KBM-7 (cell line): ENCODE results near the gene PKN3.

Source experiments
- DNase-seq: peaks from one replicate; pipeline ENCODE4 v3.0.0-alpha.2; 2015
- in situ Hi-C: fragments of 300-500 bp; cut with MboI; formaldehyde crosslinking; loops from 2 replicates; pipeline ENCODE4 v1.14.3; 2020; ENCODE audit warnings: low sequenced_read_pairs, low pct_unique_long_range_greater_than_20kb, mixed read lengths

PKN3 gene

GRCh38 chr9:128729766-128730517, 27.6 kb downstream of the PKN3 start:
- no peak for DNase-seq

DNA sequence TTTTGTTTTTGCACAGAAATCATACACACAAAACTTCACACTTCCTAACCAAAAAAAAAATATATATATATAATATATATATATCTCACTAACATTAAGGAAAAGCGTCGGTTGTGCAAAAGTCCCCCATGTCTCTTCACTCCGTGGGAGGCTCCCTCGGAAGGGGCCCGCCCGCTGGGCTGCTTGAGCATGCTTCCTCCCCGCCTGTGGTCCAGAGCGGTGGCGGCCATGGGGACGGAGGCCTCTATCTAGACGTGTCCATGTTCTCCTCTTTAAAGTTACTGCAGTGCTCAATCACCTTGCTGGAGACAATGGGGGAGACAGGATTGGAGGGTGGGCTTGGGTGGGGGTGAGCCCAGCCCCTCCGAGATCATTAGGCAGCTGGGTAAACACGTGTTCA, 28.8 kb downstream of the PKN3 start:
- in situ Hi-C loops = no loop called here
- DNase-seq = no peak

More at GRCh38 chr9:128729766-128730517, 27.6 kb downstream of the PKN3 start:
- in situ Hi-C loops = no loop called here

- in situ Hi-C loops = no loop called here
These were observed 29.4 kb downstream of the PKN3 start for GRCh38 chr9:128731691-128732090.

DNA sequence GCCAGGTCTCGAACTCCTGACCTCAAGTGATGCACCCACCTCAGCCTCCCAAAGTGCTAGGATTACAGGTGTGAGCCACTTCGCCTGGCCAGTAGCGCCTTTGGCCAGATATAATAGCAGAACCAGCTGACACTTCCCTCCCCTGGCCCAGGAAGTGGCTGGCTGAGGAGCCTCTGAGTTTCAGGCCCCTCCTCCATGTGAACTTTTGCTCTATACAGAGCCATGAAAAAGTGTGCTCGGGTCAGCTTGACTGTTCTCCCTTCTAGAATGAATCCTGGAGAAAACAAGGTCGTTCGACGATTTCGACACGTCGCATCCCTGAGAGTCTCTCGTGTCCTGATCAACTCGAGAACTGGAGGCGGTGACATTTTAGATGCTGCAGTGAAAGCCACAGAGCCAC, 30.3 kb downstream of the PKN3 start:
- DNase-seq = no peak
- in situ Hi-C loops = no loop called here

More at GRCh38 chr9:128731691-128732090, 29.4 kb downstream of the PKN3 start:
- no peak for DNase-seq

- in situ Hi-C loops = no loop called here
- DNase-seq = peak; percentile 94
These were observed 31.0 kb downstream of the PKN3 start for GRCh38 chr9:128733256-128733655.

GRCh38 chr9:128735373-128735772, 33.1 kb downstream of the PKN3 start:
- in situ Hi-C loops = no loop called here

DNA sequence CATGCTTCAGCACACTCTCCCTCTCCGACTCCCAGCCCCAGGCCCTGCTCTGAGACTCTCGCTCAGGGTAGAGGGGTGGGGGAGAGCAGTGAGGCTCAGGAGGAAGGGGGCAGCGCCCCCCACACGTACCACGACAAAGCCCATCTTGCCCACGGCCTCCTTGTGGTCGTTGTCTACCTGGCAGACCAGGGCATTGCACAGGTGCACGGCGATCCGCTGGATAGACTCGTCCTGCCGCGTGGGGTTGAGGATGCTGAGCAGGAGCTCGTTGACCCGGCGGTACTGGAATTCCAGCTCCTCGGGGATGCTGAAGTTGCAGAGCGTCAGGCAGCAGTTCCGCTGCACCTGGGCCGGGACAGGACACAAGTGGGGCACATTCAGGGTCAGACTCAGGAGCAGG, 40.1 kb downstream of the PKN3 start:
- in situ Hi-C loops = no loop called here
- DNase-seq = no peak

More at GRCh38 chr9:128735373-128735772, 33.1 kb downstream of the PKN3 start:
- no peak for DNase-seq

- no peak for DNase-seq
- in situ Hi-C loops = no loop called here
These were observed 41.1 kb downstream of the PKN3 start for GRCh38 chr9:128743421-128743820.

- in situ Hi-C loops = no loop called here
- no peak for DNase-seq
These were observed 44.9 kb downstream of the PKN3 start for GRCh38 chr9:128747241-128747640.

DNA sequence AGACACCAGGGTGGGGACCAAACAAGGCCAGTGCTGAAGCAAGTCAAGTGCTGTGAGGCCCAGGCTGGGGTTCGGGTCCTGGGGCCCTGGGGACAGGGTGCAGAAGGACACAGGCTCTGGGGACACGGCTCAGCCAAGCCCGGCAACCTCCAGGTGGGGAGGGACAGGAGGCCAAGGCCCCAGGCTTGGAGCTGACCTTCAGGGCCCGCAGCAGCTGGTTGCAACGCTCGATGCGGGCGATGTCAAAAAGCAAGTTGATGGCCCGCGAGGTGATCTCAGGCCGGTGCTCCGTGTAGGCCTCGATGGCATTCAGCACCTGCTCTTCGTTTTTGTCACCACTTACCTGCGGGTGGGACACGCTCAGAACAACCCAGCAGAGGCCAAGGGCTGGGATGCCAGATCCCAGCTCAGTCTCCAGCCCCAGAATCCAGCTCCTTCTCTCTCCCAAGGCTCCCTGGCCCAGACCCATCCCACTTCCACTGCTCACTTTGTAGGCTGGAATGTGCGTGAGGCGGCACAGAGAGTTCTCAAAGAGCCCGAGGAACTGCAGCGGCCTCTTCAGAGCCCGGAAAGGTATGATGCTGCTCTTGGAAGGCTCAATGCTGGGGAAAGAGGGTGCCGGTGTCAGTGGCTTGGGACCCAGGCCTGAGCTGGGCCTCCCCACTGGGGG, 48.8 kb downstream of the PKN3 start:
- no peak for DNase-seq
- in situ Hi-C loops = no loop called here

- DNase-seq = no peak
- in situ Hi-C loops = no loop called here
These were observed 51.3 kb downstream of the PKN3 start for GRCh38 chr9:128753627-128754026.

DNA sequence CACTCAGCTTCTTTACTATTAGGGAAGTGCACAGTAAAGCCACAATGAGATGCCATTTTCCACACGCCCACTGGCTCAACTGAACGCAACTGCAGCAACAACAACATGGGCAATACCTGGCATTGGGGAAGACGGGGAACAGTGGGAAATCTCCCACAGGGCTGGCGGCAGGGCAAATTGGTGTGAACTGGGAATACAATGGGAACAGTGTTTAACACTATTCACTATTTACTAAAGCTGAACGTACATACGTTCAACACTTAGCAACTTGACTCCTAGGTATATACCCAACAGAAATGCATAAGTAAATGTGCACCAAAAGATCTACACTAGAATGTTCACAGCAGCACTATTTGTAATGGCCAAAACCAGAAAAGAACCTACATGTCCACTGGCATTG, 55.3 kb downstream of the PKN3 start:
- no peak for DNase-seq
- in situ Hi-C loops = no loop called here

- no peak for DNase-seq
- in situ Hi-C loops = no loop called here
These were observed 60.6 kb downstream of the PKN3 start for GRCh38 chr9:128762671-128763449.

- peak; percentile 41 for DNase-seq
- in situ Hi-C loops = no loop called here
These were observed 62.1 kb downstream of the PKN3 start for GRCh38 chr9:128764361-128764760.

GRCh38 chr9:128765499-128765898, 63.2 kb downstream of the PKN3 start:
- DNase-seq = no peak
- in situ Hi-C loops = no loop called here

GRCh38 chr9:128768606-128769005, 66.3 kb downstream of the PKN3 start:
- in situ Hi-C loops = no loop called here
- peak; percentile 80 for DNase-seq
